Prostate gland (tissue), 2 donors: ENCODE results near the gene STK36. TPM values are rescaled to one million over a fixed set of nuclear protein-coding genes. Genes with fewer than 3 reads are reported as not detected.

Experiments used
- DNase-seq: peaks from one replicate; pipeline ENCODE4 v3.0.0-alpha.2; 2019; ENCODE audit warnings: low spot score
- H3K27ac ChIP-seq, 2 donors: fragments of 200-600 bp; sonication (generic); 2 replicates each; pipeline ENCODE4 v1.5.1; 2017 to 2019
- H3K27me3 ChIP-seq: fragments of 200-600 bp; sonication (generic); replicated peaks from 2 replicates; pipeline ENCODE4 v1.5.1; 2019; ENCODE audit not compliant: insufficient read depth
- H3K36me3 ChIP-seq, 2 donors: fragments of 200-600 bp; sonication (generic); 1 replicate in 1 of 2; 2 replicates in 1 of 2; pipeline versions ENCODE4 v1.5.1 to v1.8.1; 2017 to 2019
- H3K4me1 ChIP-seq: fragments of 200-600 bp; sonication (generic); replicated peaks from 2 replicates; pipeline ENCODE4 v1.5.1; 2019
- H3K4me3 ChIP-seq, 2 donors: fragments of 200-600 bp; sonication (generic); 2 replicates each; pipeline ENCODE4 v1.5.1; 2017 to 2019
- H3K9me3 ChIP-seq: fragments of 200-600 bp; sonication (generic); 2 replicates; pipeline ENCODE4 v1.5.1; 2017
- POLR2A ChIP-seq: fragments of 450-650 bp; IDR thresholded peaks from one replicate; pipeline ENCODE4 v1.6.1; 2016; ENCODE audit warnings: antibody characterized with exemption, mild to moderate bottlenecking
- POLR2AphosphoS5 ChIP-seq: sonication (generic); formaldehyde crosslinking; IDR thresholded peaks from one replicate; pipeline ENCODE4 v1.6.1; 2017; ENCODE audit warnings: antibody characterized with exemption
- WGBS: methylation state at CpG from one replicate; pipeline ENCODE4 v1.1.5; 2018; 5-methylcytosine and 5-hydroxymethylcytosine counted together
- intact Hi-C: fragments of 100-400 bp; cut with DNase I; formaldehyde crosslinking; loops from one replicate; pipeline ENCODE4 v1.14.2; 2022
- total RNA-seq, 2 donors: library from RNA; depleted of rRNA; stranded (reverse); fragments of >200 nt; gene quantifications; one replicate each; pipeline ENCODE4 v1.1.0, GENCODE V29; 2016
- TF ChIP-seq, protein P1 (sequence below), 4 experiments: fragments of 200-600 bp in 2 of 4; fragments of 450-650 bp in 2 of 4; sonication (generic) in 2 of 4; IDR thresholded peaks; 1 replicate in 3 of 4; 2 replicates in 1 of 4; pipeline ENCODE4 v1.5.1; 2016 to 2019; ENCODE audit warnings: antibody characterized with exemption in 4 of 4, mild to moderate bottlenecking in 2 of 4, moderate library complexity in 2 of 4

The STK36 gene
- total RNA-seq, 2 donors from 2014 or later, result 22.0 to 90.9 TPM

- no peak overlapping the region for H3K27ac ChIP-seq
- H3K4me3 ChIP-seq, result no peak overlapping the region
- no peaks in the 10 kb centered on the region for H3K27me3 ChIP-seq
- peak; percentile 28 for DNase-seq
- TF ChIP-seq POLR2A (no peak), POLR2AphosphoS5 (no peak)
- TF ChIP-seq, protein P1, sequence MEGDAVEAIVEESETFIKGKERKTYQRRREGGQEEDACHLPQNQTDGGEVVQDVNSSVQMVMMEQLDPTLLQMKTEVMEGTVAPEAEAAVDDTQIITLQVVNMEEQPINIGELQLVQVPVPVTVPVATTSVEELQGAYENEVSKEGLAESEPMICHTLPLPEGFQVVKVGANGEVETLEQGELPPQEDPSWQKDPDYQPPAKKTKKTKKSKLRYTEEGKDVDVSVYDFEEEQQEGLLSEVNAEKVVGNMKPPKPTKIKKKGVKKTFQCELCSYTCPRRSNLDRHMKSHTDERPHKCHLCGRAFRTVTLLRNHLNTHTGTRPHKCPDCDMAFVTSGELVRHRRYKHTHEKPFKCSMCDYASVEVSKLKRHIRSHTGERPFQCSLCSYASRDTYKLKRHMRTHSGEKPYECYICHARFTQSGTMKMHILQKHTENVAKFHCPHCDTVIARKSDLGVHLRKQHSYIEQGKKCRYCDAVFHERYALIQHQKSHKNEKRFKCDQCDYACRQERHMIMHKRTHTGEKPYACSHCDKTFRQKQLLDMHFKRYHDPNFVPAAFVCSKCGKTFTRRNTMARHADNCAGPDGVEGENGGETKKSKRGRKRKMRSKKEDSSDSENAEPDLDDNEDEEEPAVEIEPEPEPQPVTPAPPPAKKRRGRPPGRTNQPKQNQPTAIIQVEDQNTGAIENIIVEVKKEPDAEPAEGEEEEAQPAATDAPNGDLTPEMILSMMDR (IDR thresholded peaks at IDR 0.05), result peak; percentile 54 to 73 (median 62)
- intact Hi-C loops, result loop anchor here (5.0 kb wide), 1 partner anchor 81 kb away; the partner anchor contains the start of genes CNOT9 and USP37
- peaks cover 16 to 35% of the 10 kb centered on the region in 2 donors for H3K36me3 ChIP-seq
- H3K4me1 ChIP-seq, result no peaks in the 10 kb centered on the region
- WGBS, result 66% methylated on average over 9 of the region's 9 CpGs
- no peaks in the 10 kb centered on the region for H3K9me3 ChIP-seq
These were observed 23.6 kb upstream of the STK36 start for GRCh38 chr2:218648088-218648786.

GRCh38 chr2:218648787-218649100 lies 23.1 kb upstream of the STK36 start:
- intact Hi-C loops, result loop anchor here (5.0 kb wide), 1 partner anchor 81 kb away; the partner anchor contains the start of genes CNOT9 and USP37
- Histone ChIP-seq H3K9me3 (no peaks in the 10 kb centered on the region), H3K27ac (no peak overlapping the region), H3K27me3 (no peaks in the 10 kb centered on the region), H3K36me3 (peaks cover 16 to 31% of the 10 kb centered on the region in 2 donors), H3K4me3 (no peak overlapping the region), H3K4me1 (no peaks in the 10 kb centered on the region)
- no peak for DNase-seq
- WGBS, result 87% methylated on average over 11 of the region's 11 CpGs
- TF ChIP-seq POLR2AphosphoS5, result no peak
- no peak for TF ChIP-seq POLR2A
- TF ChIP-seq, protein P1 (IDR thresholded peaks at IDR 0.05), result no peak

DNA sequence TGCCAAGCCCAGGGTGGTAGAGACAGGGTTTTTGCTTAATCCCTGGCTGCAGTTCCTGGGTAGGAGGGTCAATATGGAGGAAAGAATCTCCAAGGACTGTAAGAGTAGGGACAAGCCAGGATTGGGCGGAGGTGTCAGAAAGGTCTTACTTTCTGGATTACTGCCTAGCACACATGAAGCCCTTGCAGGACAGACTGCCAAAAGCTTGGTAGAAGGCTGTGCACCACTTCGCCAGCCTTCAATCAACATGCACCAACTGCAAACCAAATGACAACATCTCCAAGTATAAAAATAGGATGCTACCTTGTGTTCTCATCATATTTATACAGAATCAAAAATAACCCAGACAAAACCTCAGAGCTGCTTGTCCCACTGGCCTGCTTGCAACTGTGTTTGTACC lies 16.1 kb upstream of the STK36 start:
- no peaks in the 10 kb centered on the region for H3K9me3 ChIP-seq
- no peak for TF ChIP-seq POLR2AphosphoS5
- TF ChIP-seq, protein P1 (IDR thresholded peaks at IDR 0.05), result no peak
- no peak for TF ChIP-seq POLR2A
- intact Hi-C loops, result loop anchor here (5.0 kb wide), 1 partner anchor 363 kb away; the partner anchor contains the start of gene TMBIM1
- 65% methylated on average over 2 of the region's 2 CpGs for WGBS
- no peaks in the 10 kb centered on the region for H3K4me1 ChIP-seq
- H3K27me3 ChIP-seq, result no peaks in the 10 kb centered on the region
- no peak for DNase-seq
- no peaks in the 10 kb centered on the region for H3K36me3 ChIP-seq
- no peak overlapping the region for H3K4me3 ChIP-seq
- H3K27ac ChIP-seq, result no peak overlapping the region

DNA sequence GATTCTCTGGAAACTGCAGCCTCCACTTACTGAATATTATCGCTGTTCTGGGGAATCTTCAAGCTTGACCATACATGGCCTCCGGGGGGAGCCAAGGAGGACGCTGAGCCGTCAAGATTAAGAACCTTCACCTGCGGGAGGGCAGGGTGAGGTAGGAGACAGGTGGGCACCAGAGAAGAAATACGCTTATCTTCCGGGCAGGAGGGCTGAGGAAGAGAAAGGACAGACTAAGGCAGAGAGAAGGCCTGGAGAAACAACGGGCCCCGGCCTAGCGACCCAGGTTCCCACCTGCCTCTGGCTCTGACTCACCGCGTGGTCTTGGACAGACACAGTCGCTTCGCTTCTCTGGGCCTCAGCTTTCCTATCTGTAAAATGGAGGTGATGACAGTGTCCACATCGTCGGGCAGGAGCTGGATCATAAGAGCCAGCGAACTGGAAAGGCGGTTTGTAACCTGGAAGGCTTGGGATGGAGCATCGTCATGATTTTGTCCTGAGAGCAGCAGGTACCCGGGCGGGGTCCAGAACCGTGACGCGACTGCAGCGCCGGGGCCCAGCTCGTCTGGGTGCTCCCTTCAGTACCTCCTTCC lies 13.1 kb upstream of the STK36 start:
- TF ChIP-seq POLR2AphosphoS5 (no peak), POLR2A (no peak)
- TF ChIP-seq, protein P1 (IDR thresholded peaks at IDR 0.05), result peak in 2 of 4 experiments; percentile 32 to 34
- H3K4me1 ChIP-seq, result no peaks in the 10 kb centered on the region
- H3K4me3 ChIP-seq, result peak overlapping the region; percentile 68 to 82
- intact Hi-C loops, result loop anchor here (5.0 kb wide), 1 partner anchor 366 kb away; the partner anchor contains the start of gene TMBIM1
- no peaks in the 10 kb centered on the region for H3K27me3 ChIP-seq
- H3K9me3 ChIP-seq, result no peaks in the 10 kb centered on the region
- peak overlapping the region; percentile 70 to 81 for H3K27ac ChIP-seq
- H3K36me3 ChIP-seq, result peaks cover under 1 to 4% of the 10 kb centered on the region in 2 donors
- WGBS, result 1% methylated on average over 27 of the region's 27 CpGs
- peak; percentile 24 for DNase-seq
